OCI-LY3 (cell line): ENCODE results near the gene TLE6.

ENCODE experiments used
- EZH2phosphoT487 ChIP-seq: fragments of 200-600 bp; shearing (Covaris generic); IDR thresholded peaks from 2 replicates; pipeline ENCODE4 v1.6.1; 2018; ENCODE audit warnings: antibody characterized with exemption, mixed run types, low read depth
- TF ChIP-seq, protein P1 (sequence below): fragments of 200-600, 300-600 bp; sonication (generic); IDR thresholded peaks from 2 replicates; pipeline ENCODE4 v1.5.1; 2014; ENCODE audit warnings: antibody characterized with exemption, low read length, low read depth

DNA sequence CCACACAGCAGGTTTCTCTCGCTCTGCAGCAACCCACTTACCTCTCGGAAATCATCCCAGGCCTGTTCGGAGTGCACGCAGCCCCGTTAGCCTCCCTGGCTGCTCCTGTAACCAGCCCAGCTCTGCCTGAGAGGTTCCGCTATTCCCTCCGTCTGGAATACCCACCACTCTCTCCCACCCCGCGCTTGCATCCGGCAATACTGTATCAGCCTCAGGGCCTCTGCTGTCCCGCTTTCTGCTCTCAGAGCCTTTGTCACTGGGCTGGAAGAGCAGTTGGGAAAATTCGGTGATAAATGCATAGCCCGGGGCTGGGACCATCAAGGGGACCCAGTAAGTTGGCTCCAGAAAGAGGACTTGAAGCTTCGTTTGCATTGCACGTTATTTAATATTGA, 759 bp upstream of the TLE6 start:
- TF ChIP-seq, protein P1, sequence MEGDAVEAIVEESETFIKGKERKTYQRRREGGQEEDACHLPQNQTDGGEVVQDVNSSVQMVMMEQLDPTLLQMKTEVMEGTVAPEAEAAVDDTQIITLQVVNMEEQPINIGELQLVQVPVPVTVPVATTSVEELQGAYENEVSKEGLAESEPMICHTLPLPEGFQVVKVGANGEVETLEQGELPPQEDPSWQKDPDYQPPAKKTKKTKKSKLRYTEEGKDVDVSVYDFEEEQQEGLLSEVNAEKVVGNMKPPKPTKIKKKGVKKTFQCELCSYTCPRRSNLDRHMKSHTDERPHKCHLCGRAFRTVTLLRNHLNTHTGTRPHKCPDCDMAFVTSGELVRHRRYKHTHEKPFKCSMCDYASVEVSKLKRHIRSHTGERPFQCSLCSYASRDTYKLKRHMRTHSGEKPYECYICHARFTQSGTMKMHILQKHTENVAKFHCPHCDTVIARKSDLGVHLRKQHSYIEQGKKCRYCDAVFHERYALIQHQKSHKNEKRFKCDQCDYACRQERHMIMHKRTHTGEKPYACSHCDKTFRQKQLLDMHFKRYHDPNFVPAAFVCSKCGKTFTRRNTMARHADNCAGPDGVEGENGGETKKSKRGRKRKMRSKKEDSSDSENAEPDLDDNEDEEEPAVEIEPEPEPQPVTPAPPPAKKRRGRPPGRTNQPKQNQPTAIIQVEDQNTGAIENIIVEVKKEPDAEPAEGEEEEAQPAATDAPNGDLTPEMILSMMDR, result no peak
- TF ChIP-seq EZH2phosphoT487, result no peak
